Trophoblast cell (in vitro differentiated cells and primary cell): ENCODE data around the gene TRMT61A.

Experiments
- DNase-seq, 2 donors: peaks; one replicate each; pipeline ENCODE4 v3.0.0-alpha.2; 2016
- H2AFZ ChIP-seq: 2 replicates; pipeline ENCODE4 v1.6.1; 2013; ENCODE audit warnings: low read length, moderate library complexity, mild to moderate bottlenecking; ENCODE audit not compliant: insufficient read depth, poor library complexity
- H2AK5ac ChIP-seq: 2 replicates; pipeline ENCODE4 v1.6.1; 2013; ENCODE audit warnings: mild to moderate bottlenecking, low read length
- H2BK120ac ChIP-seq: 2 replicates; pipeline ENCODE4 v1.6.1; 2013; ENCODE audit warnings: low read length, mild to moderate bottlenecking, moderate library complexity; ENCODE audit not compliant: insufficient read depth, poor library complexity
- H2BK12ac ChIP-seq: 2 replicates; pipeline ENCODE4 v1.6.1; 2013; ENCODE audit warnings: mild to moderate bottlenecking, low read length, moderate library complexity
- H2BK5ac ChIP-seq: 2 replicates; pipeline ENCODE4 v1.6.1; 2013; ENCODE audit warnings: low read length, low read depth, moderate library complexity, mild to moderate bottlenecking; ENCODE audit not compliant: poor library complexity
- H3K14ac ChIP-seq: 2 replicates; pipeline ENCODE4 v1.6.1; 2013; ENCODE audit warnings: mild to moderate bottlenecking, low read length
- H3K18ac ChIP-seq: 2 replicates; pipeline ENCODE4 v1.6.1; 2013; ENCODE audit warnings: mild to moderate bottlenecking, low read length
- H3K23ac ChIP-seq: 2 replicates; pipeline ENCODE4 v1.6.1; 2013; ENCODE audit warnings: low read length
- H3K27ac ChIP-seq: 2 replicates; pipeline ENCODE4 v1.5.1; 2013; ENCODE audit warnings: low read depth, mild to moderate bottlenecking, inconsistent platforms, low read length, moderate library complexity
- H3K27me3 ChIP-seq: 2 replicates; pipeline ENCODE4 v1.6.1; 2013; ENCODE audit warnings: inconsistent platforms, mild to moderate bottlenecking, low read length, moderate library complexity; ENCODE audit not compliant: insufficient read depth
- H3K36me3 ChIP-seq, 2 experiments: 1 replicate in 1 of 2; 2 replicates in 1 of 2; pipeline ENCODE4 v1.6.1; 2013; ENCODE audit warnings: low read length in 2 of 2, mild to moderate bottlenecking in 2 of 2, moderate library complexity in 1 of 2; ENCODE audit not compliant: insufficient read depth in 2 of 2, control insufficient read depth in 1 of 2
- H3K4ac ChIP-seq: 2 replicates; pipeline ENCODE4 v1.6.1; 2013; ENCODE audit warnings: low read depth, mild to moderate bottlenecking, low read length, moderate library complexity
- H3K4me1 ChIP-seq, 2 experiments: 1 replicate in 1 of 2; 2 replicates in 1 of 2; pipeline ENCODE4 v1.6.1; 2013; ENCODE audit warnings: low read length in 2 of 2, mild to moderate bottlenecking in 2 of 2, moderate library complexity in 1 of 2; ENCODE audit not compliant: insufficient read depth in 2 of 2, control insufficient read depth in 1 of 2
- H3K4me2 ChIP-seq: 2 replicates; pipeline ENCODE4 v1.6.1; 2013; ENCODE audit warnings: inconsistent platforms, mild to moderate bottlenecking, low read length, moderate library complexity
- H3K4me3 ChIP-seq: 2 replicates; pipeline ENCODE4 v1.5.1; 2013; ENCODE audit warnings: mild to moderate bottlenecking, low read depth, low read length, inconsistent platforms
- H3K79me1 ChIP-seq: one replicate; pipeline ENCODE4 v1.6.1; 2013; ENCODE audit warnings: low read length
- H3K79me2 ChIP-seq: 2 replicates; pipeline ENCODE4 v1.6.1; 2013; ENCODE audit warnings: low read length, mild to moderate bottlenecking; ENCODE audit not compliant: control insufficient read depth, insufficient read depth, poor library complexity
- H3K9ac ChIP-seq: 2 replicates; pipeline ENCODE4 v1.6.1; 2013; ENCODE audit warnings: mild to moderate bottlenecking, low read length
- H3K9me3 ChIP-seq: 2 replicates; pipeline ENCODE4 v1.6.1; 2013; ENCODE audit warnings: low read depth, mild to moderate bottlenecking, control low read depth, inconsistent platforms, low read length; ENCODE audit not compliant: insufficient read depth
- H4K12ac ChIP-seq: 2 replicates; pipeline ENCODE4 v1.6.1; 2013; ENCODE audit warnings: low read depth, mild to moderate bottlenecking, low read length, moderate library complexity
- H4K8ac ChIP-seq: 2 replicates; pipeline ENCODE4 v1.6.1; 2013; ENCODE audit warnings: low read depth, mild to moderate bottlenecking, low read length, moderate library complexity
- H4K91ac ChIP-seq: one replicate; pipeline ENCODE4 v1.6.1; 2013; ENCODE audit warnings: low read depth, mild to moderate bottlenecking, low read length, moderate library complexity
- WGBS: extraction: QIAGEN DNeasy Blood & Tissue Kit; methylation state at CpG from one replicate; pipeline ENCODE4 v1.1.7; 2013; ENCODE audit warnings: missing lambda C conversion rate; ENCODE audit not compliant: insufficient read length, insufficient coverage; ENCODE audit errors: extremely low coverage; 5-methylcytosine and 5-hydroxymethylcytosine counted together

The TRMT61A gene

DNA sequence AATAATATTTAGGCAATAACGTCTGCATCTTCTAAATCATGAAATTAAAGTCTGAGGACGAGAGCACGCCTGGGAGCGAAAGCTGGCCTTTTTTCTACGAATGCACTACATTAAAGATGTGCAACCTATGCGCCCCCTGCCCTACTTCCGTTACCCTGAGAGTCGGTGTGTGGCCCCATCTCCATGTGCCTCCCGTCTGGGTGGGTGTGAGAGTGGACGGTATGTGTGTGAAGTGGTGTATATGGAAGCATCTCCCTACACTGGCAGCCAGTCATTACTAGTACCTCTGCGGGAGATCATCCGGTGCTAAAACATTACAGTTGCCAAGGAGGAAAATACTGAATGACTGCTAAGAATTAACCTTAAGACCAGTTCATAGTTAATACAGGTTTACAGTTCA, 25.7 kb upstream of the TRMT61A start:
- no peak overlapping the region for H4K91ac ChIP-seq
- H3K36me3 ChIP-seq, result peaks cover 36 to 46% of the 10 kb centered on the region in 2 experiments
- no peak overlapping the region for H2BK5ac ChIP-seq
- H3K14ac ChIP-seq, result no peak overlapping the region
- H4K8ac ChIP-seq, result no peak overlapping the region
- no peak overlapping the region for H2AFZ ChIP-seq
- no peaks in the 10 kb centered on the region for H3K4me1 ChIP-seq
- no peak overlapping the region for H3K4ac ChIP-seq
- H3K27ac ChIP-seq, result no peak overlapping the region
- H3K79me2 ChIP-seq, result no peaks in the 10 kb centered on the region
- no peak for DNase-seq
- H3K18ac ChIP-seq, result no peak overlapping the region
- no peaks in the 10 kb centered on the region for H3K79me1 ChIP-seq
- H2AK5ac ChIP-seq, result no peak overlapping the region
- H2BK12ac ChIP-seq, result no peak overlapping the region
- H3K9ac ChIP-seq, result no peak overlapping the region
- H4K12ac ChIP-seq, result no peak overlapping the region
- no peak overlapping the region for H3K4me3 ChIP-seq
- H3K23ac ChIP-seq, result no peak overlapping the region
- WGBS, result no CpG with 5 or more reads among the region's 12 CpGs
- H2BK120ac ChIP-seq, result no peak overlapping the region
- H3K4me2 ChIP-seq, result no peak overlapping the region
- no peaks in the 10 kb centered on the region for H3K27me3 ChIP-seq
- peaks cover 4% of the 10 kb centered on the region for H3K9me3 ChIP-seq

- Histone ChIP-seq H3K9ac (no peak overlapping the region), H3K4me3 (no peak overlapping the region), H3K79me2 (no peaks in the 10 kb centered on the region), H3K23ac (no peak overlapping the region), H2BK12ac (no peak overlapping the region), H2BK120ac (no peak overlapping the region), H3K14ac (no peak overlapping the region), H3K4ac (no peak overlapping the region), H3K79me1 (no peaks in the 10 kb centered on the region), H2AK5ac (no peak overlapping the region), H3K9me3 (peaks cover 2% of the 10 kb centered on the region), H3K4me2 (no peak overlapping the region), H4K8ac (no peak overlapping the region), H3K4me1 (no peaks in the 10 kb centered on the region), H3K27ac (no peak overlapping the region), H4K91ac (no peak overlapping the region), H4K12ac (no peak overlapping the region), H3K27me3 (no peaks in the 10 kb centered on the region), H3K18ac (no peak overlapping the region), H2BK5ac (no peak overlapping the region), H3K36me3 (peaks cover 41 to 59% of the 10 kb centered on the region in 2 experiments), H2AFZ (no peak overlapping the region)
- peak; percentile 82 to 92 for DNase-seq
- whole genome bisulfite sequencing, result no CpG with 5 or more reads among the region's 8 CpGs
Observed at GRCh38 chr14:103504991-103505565, 23.9 kb upstream of the TRMT61A start.

- no peak for DNase-seq
- no peak overlapping the region for H4K8ac ChIP-seq
- H3K4me3 ChIP-seq, result no peak overlapping the region
- no peaks in the 10 kb centered on the region for H3K79me1 ChIP-seq
- H3K4me2 ChIP-seq, result no peak overlapping the region
- H3K9me3 ChIP-seq, result peaks cover 2% of the 10 kb centered on the region
- WGBS, result no CpG with 5 or more reads among the region's 3 CpGs
- no peak overlapping the region for H2BK12ac ChIP-seq
- H2AFZ ChIP-seq, result no peak overlapping the region
- no peaks in the 10 kb centered on the region for H3K4me1 ChIP-seq
- H2BK5ac ChIP-seq, result no peak overlapping the region
- H3K79me2 ChIP-seq, result no peaks in the 10 kb centered on the region
- no peak overlapping the region for H2BK120ac ChIP-seq
- no peak overlapping the region for H3K23ac ChIP-seq
- H4K91ac ChIP-seq, result no peak overlapping the region
- peaks cover 50 to 61% of the 10 kb centered on the region in 2 experiments for H3K36me3 ChIP-seq
- H2AK5ac ChIP-seq, result no peak overlapping the region
- H3K14ac ChIP-seq, result no peak overlapping the region
- H3K27me3 ChIP-seq, result no peaks in the 10 kb centered on the region
- H3K27ac ChIP-seq, result no peak overlapping the region
- no peak overlapping the region for H3K18ac ChIP-seq
- H3K9ac ChIP-seq, result no peak overlapping the region
- no peak overlapping the region for H3K4ac ChIP-seq
- H4K12ac ChIP-seq, result no peak overlapping the region
Observed at GRCh38 chr14:103507751-103508150, 21.2 kb upstream of the TRMT61A start.

GRCh38 chr14:103508521-103509329, 20.3 kb upstream of the TRMT61A start:
- peaks cover 2% of the 10 kb centered on the region for H3K9me3 ChIP-seq
- H3K27me3 ChIP-seq, result no peaks in the 10 kb centered on the region
- no peaks in the 10 kb centered on the region for H3K4me1 ChIP-seq
- no peaks in the 10 kb centered on the region for H3K79me1 ChIP-seq
- H4K8ac ChIP-seq, result no peak overlapping the region
- no peak overlapping the region for H2BK12ac ChIP-seq
- H3K79me2 ChIP-seq, result no peaks in the 10 kb centered on the region
- H3K4me2 ChIP-seq, result no peak overlapping the region
- no peak overlapping the region for H3K14ac ChIP-seq
- peaks cover 47 to 60% of the 10 kb centered on the region in 2 experiments for H3K36me3 ChIP-seq
- H2AK5ac ChIP-seq, result no peak overlapping the region
- H3K4ac ChIP-seq, result no peak overlapping the region
- no peak overlapping the region for H3K18ac ChIP-seq
- H3K23ac ChIP-seq, result no peak overlapping the region
- no peak overlapping the region for H3K9ac ChIP-seq
- no peak overlapping the region for H4K12ac ChIP-seq
- no CpG with 5 or more reads among the region's 16 CpGs for WGBS
- H4K91ac ChIP-seq, result no peak overlapping the region
- H2BK5ac ChIP-seq, result no peak overlapping the region
- H2AFZ ChIP-seq, result no peak overlapping the region
- no peak overlapping the region for H3K27ac ChIP-seq
- DNase-seq, result no peak
- H2BK120ac ChIP-seq, result no peak overlapping the region
- H3K4me3 ChIP-seq, result no peak overlapping the region
